ENCODE results near the gene GRIK2. TPM values are rescaled to one million over a fixed set of nuclear protein-coding genes. Genes with fewer than 3 reads are reported as not detected.
"Not testable (repeated sequence)": the region's sequence is repeated elsewhere in the genome, so short reads cannot be mapped to it uniquely, and the experiment has no call there.

The GRIK2 gene
- total RNA-seq = not detected in 2 replicates

DNA sequence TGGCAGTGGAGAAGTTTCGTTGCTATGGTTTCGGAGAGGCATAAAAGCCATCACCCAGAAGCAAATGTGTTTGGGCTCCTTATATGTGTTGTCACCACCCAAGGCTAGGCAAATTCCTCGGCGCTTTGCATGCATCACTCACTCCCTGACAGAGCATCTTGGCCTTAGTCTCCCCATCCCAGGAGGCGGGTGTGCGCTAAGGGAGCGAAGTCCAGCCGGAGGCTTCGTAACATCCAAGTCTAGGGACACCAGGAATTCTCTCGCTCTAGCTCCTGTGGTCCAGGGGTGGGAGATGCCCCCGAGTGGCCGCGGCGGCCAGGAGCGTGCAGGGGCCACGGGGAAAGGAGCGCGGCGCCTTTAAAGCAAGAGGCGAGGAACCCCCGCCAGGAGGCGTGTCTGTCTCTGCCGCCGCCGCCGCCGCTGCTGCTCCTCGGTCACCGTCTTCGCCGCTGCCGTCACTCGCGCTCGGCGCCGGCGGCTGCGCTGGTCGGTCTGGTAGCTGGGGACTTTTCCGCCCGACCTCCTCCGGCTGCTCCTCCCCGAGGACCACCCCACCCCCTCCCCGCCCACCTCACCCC is at the start of gene GRIK2:
GRIK2 (plus strand) TSS at position 458 of the 578 bp plus-strand sequence.
- H3K9me3 Mint-ChIP-seq = no peaks in the 10 kb centered on the region
- H3K27ac Mint-ChIP-seq = no peak within 1 kb of the TSS
- no peaks in the 10 kb centered on the region for H3K36me3 Mint-ChIP-seq (ENCODE audit: low read depth)
- intact Hi-C loops (cut with micrococcal nuclease) = no loop called here
- peaks cover 42% of the 10 kb centered on the region for H3K27me3 Mint-ChIP-seq (ENCODE audit: low read depth)
- H3K4me3 Mint-ChIP-seq (ENCODE audit: low read depth) = no peak within 1 kb of the TSS
- no peaks in the 10 kb centered on the region for H3K4me1 Mint-ChIP-seq (ENCODE audit: low read depth)
- DNase-seq (ENCODE audit: low spot score) = no peak

- Mint-ChIP-seq H3K36me3 (ENCODE audit: low read depth) (no peaks in the 10 kb centered on the region), H3K27me3 (ENCODE audit: low read depth) (no peaks in the 10 kb centered on the region), H3K4me3 (ENCODE audit: low read depth) (no peak overlapping the region), H3K27ac (no peak overlapping the region), H3K4me1 (ENCODE audit: low read depth) (no peaks in the 10 kb centered on the region), H3K9me3 (no peaks in the 10 kb centered on the region)
- DNase-seq (ENCODE audit: low spot score) = no peak
- intact Hi-C loops (cut with micrococcal nuclease) = no loop called here
Observed at GRCh38 chr6:101344885-101345284, 48.6 kb upstream of the GRIK2 start.

- H3K36me3 Mint-ChIP-seq (ENCODE audit: low read depth) = no peaks in the 10 kb centered on the region
Observed at GRCh38 chr6:101348816-101349215, 44.7 kb upstream of the GRIK2 start.

DNA sequence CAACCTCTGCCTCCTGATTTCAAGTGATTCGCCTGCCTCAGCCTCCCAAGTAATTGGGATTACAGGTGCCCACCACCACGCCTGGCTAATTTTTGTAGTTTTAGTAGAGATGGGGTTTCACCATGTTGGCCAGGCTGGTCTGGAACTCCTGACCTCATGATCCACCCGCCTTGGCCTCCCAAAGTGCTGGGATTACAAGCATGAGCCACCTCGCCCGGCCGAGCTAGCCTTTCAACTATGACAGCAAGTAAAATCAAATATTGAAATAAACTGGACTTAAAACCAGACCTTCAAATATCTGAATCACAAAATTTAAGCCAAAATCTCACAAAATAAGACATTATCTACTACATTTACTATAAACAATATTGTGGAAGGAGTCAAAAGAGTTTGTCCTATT is 42.9 kb upstream of the GRIK2 start:
- H3K4me1 Mint-ChIP-seq (ENCODE audit: low read depth); H3K27ac Mint-ChIP-seq; DNase-seq (ENCODE audit: low spot score); H3K4me3 Mint-ChIP-seq (ENCODE audit: low read depth); H3K9me3 Mint-ChIP-seq; H3K27me3 Mint-ChIP-seq (ENCODE audit: low read depth); H3K36me3 Mint-ChIP-seq (ENCODE audit: low read depth); intact Hi-C loops (cut with micrococcal nuclease): not testable (repeated sequence)

More at GRCh38 chr6:101348816-101349215, 44.7 kb upstream of the GRIK2 start:
- Mint-ChIP-seq H3K9me3 (no peaks in the 10 kb centered on the region), H3K27ac (no peak overlapping the region), H3K4me1 (ENCODE audit: low read depth) (no peaks in the 10 kb centered on the region), H3K4me3 (ENCODE audit: low read depth) (no peak overlapping the region), H3K27me3 (ENCODE audit: low read depth) (no peaks in the 10 kb centered on the region)
- intact Hi-C loops (cut with micrococcal nuclease) = no loop called here
- DNase-seq (ENCODE audit: low spot score) = no peak

DNA sequence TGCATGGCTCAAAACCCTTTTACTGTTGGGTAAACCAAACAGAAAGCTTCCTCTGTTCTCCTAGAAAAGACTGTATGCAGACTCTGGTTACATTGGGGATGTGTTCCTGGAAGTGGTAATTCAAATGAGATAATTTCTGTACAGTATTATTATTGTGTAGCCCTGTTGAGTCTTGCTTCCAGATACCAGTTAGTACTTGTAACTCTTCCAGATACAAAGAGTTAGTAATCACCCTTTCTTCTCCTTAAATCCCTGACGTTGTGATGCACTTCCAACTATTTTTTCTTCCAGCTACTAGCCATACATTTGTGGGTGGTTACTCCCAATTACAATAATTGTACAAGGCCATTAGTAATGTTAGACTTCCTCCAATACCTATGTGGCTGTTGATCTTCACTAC is 42.3 kb upstream of the GRIK2 start:
- H3K36me3 Mint-ChIP-seq (ENCODE audit: low read depth) = no peaks in the 10 kb centered on the region
- DNase-seq (ENCODE audit: low spot score) = no peak
- no peaks in the 10 kb centered on the region for H3K27me3 Mint-ChIP-seq (ENCODE audit: low read depth)
- H3K27ac Mint-ChIP-seq = no peak overlapping the region
- no peak overlapping the region for H3K4me3 Mint-ChIP-seq (ENCODE audit: low read depth)
- no peaks in the 10 kb centered on the region for H3K4me1 Mint-ChIP-seq (ENCODE audit: low read depth)
- no peaks in the 10 kb centered on the region for H3K9me3 Mint-ChIP-seq
- intact Hi-C loops (cut with micrococcal nuclease) = no loop called here

- no peak for DNase-seq (ENCODE audit: low spot score)
- Mint-ChIP-seq H3K4me1 (ENCODE audit: low read depth) (no peaks in the 10 kb centered on the region), H3K36me3 (ENCODE audit: low read depth) (no peaks in the 10 kb centered on the region), H3K27ac (no peak overlapping the region), H3K27me3 (ENCODE audit: low read depth) (no peaks in the 10 kb centered on the region), H3K9me3 (no peaks in the 10 kb centered on the region), H3K4me3 (ENCODE audit: low read depth) (no peak overlapping the region)
- intact Hi-C loops (cut with micrococcal nuclease) = no loop called here
Observed at GRCh38 chr6:101352316-101352715, 41.2 kb upstream of the GRIK2 start.

GRCh38 chr6:101365181-101365580 is 28.3 kb upstream of the GRIK2 start:
- no peaks in the 10 kb centered on the region for H3K27me3 Mint-ChIP-seq (ENCODE audit: low read depth)

GRCh38 chr6:101379926-101380325 is 13.6 kb upstream of the GRIK2 start:
- no peak for DNase-seq (ENCODE audit: low spot score)
- no peaks in the 10 kb centered on the region for H3K36me3 Mint-ChIP-seq (ENCODE audit: low read depth)
- H3K27me3 Mint-ChIP-seq (ENCODE audit: low read depth) = no peaks in the 10 kb centered on the region
- H3K9me3 Mint-ChIP-seq = no peaks in the 10 kb centered on the region
- intact Hi-C loops (cut with micrococcal nuclease) = no loop called here
- H3K4me1 Mint-ChIP-seq (ENCODE audit: low read depth) = no peaks in the 10 kb centered on the region
- H3K4me3 Mint-ChIP-seq (ENCODE audit: low read depth) = no peak overlapping the region
- H3K27ac Mint-ChIP-seq = no peak overlapping the region

More at GRCh38 chr6:101365181-101365580, 28.3 kb upstream of the GRIK2 start:
- no peaks in the 10 kb centered on the region for H3K9me3 Mint-ChIP-seq
- intact Hi-C loops (cut with micrococcal nuclease) = no loop called here
- no peaks in the 10 kb centered on the region for H3K36me3 Mint-ChIP-seq (ENCODE audit: low read depth)
- H3K4me3 Mint-ChIP-seq (ENCODE audit: low read depth) = no peak overlapping the region
- H3K27ac Mint-ChIP-seq = no peak overlapping the region
- H3K4me1 Mint-ChIP-seq (ENCODE audit: low read depth) = no peaks in the 10 kb centered on the region
- no peak for DNase-seq (ENCODE audit: low spot score)

DNA sequence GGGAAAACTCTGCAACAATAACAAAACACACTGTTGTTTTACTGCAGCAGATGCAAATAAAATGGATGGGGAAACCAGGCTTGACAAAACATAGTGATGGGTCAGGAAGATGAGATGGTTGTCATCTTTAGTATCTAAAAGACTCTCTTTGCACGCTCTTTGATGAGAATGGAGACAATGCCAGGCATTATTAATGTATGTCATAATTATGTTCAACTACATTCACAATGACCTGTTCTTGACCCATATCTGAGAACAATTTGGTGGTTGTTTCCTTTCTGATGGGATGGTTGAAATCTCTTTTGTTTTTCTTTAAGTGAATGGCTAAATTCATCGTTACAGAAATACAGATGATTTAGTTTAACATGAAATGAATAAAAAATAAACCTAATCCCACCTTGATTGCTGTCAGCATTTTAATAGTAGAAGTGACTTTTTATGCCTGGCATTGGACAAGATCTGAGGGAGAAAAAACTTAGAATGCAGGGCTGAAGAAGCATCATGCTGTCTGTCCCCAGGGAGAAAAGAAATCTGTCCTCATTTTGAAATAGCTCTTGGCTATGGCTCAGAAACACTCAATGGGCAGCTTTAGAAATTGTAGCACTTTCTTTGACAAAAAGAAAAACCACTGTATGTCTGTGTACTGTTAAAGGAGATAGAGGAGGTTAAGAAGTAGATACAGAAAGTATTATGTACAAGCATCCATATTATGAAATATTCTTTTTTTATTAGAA is 12.4 kb upstream of the GRIK2 start:
- H3K4me3 Mint-ChIP-seq (ENCODE audit: low read depth) = no peak overlapping the region
- intact Hi-C loops (cut with micrococcal nuclease) = no loop called here
- H3K9me3 Mint-ChIP-seq = no peaks in the 10 kb centered on the region
- no peaks in the 10 kb centered on the region for H3K36me3 Mint-ChIP-seq (ENCODE audit: low read depth)
- no peaks in the 10 kb centered on the region for H3K27me3 Mint-ChIP-seq (ENCODE audit: low read depth)
- no peak for DNase-seq (ENCODE audit: low spot score)
- H3K4me1 Mint-ChIP-seq (ENCODE audit: low read depth) = no peaks in the 10 kb centered on the region
- no peak overlapping the region for H3K27ac Mint-ChIP-seq

- not testable (repeated sequence) for H3K27ac Mint-ChIP-seq; H3K36me3 Mint-ChIP-seq (ENCODE audit: low read depth); H3K4me3 Mint-ChIP-seq (ENCODE audit: low read depth)
Observed at GRCh38 chr6:101383747-101384146, 9.8 kb upstream of the GRIK2 start.

GRCh38 chr6:101386982-101387381 is 6.5 kb upstream of the GRIK2 start:
- DNase-seq (ENCODE audit: low spot score) = no peak
- Mint-ChIP-seq H3K27me3 (ENCODE audit: low read depth) (peaks cover 11% of the 10 kb centered on the region), H3K4me1 (ENCODE audit: low read depth) (no peaks in the 10 kb centered on the region), H3K4me3 (ENCODE audit: low read depth) (no peak overlapping the region), H3K9me3 (no peaks in the 10 kb centered on the region), H3K36me3 (ENCODE audit: low read depth) (no peaks in the 10 kb centered on the region), H3K27ac (no peak overlapping the region)
- intact Hi-C loops (cut with micrococcal nuclease) = no loop called here

More at GRCh38 chr6:101383747-101384146, 9.8 kb upstream of the GRIK2 start:
- H3K27me3 Mint-ChIP-seq (ENCODE audit: low read depth); H3K9me3 Mint-ChIP-seq; DNase-seq (ENCODE audit: low spot score); intact Hi-C loops (cut with micrococcal nuclease); H3K4me1 Mint-ChIP-seq (ENCODE audit: low read depth): not testable (repeated sequence)

GRCh38 chr6:101391772-101392585 is 1.5 kb upstream of the GRIK2 start:
- Mint-ChIP-seq H3K4me1 (ENCODE audit: low read depth) (no peaks in the 10 kb centered on the region), H3K27me3 (ENCODE audit: low read depth) (peaks cover 40% of the 10 kb centered on the region), H3K4me3 (ENCODE audit: low read depth) (no peak overlapping the region), H3K36me3 (ENCODE audit: low read depth) (no peaks in the 10 kb centered on the region), H3K9me3 (no peaks in the 10 kb centered on the region), H3K27ac (no peak overlapping the region)
- no peak for DNase-seq (ENCODE audit: low spot score)
- intact Hi-C loops (cut with micrococcal nuclease) = no loop called here

Data from activated T-helper 2 cell treated with anti-CD3 and anti-CD28 coated beads, Interferon-gamma antibody, Interleukin-2, Interleukin-4, amounts not matched to agents 10 μg/mL and 5 μg/mL and 100 μg/mL, durations not matched to agents 14 hours and 24 hours and 36 hours (primary cell).